SIG-M5 (cell line): ENCODE data around the gene DAPK1.
"Not testable (repeated sequence)": the region's sequence is repeated elsewhere in the genome, so short reads cannot be mapped to it uniquely, and the experiment has no call there.

Experiments used
- DNase-seq: peaks from one replicate; lab custom pipeline; 2025; lab: John Stamatoyannopoulos, UW

The DAPK1 gene

DNA sequence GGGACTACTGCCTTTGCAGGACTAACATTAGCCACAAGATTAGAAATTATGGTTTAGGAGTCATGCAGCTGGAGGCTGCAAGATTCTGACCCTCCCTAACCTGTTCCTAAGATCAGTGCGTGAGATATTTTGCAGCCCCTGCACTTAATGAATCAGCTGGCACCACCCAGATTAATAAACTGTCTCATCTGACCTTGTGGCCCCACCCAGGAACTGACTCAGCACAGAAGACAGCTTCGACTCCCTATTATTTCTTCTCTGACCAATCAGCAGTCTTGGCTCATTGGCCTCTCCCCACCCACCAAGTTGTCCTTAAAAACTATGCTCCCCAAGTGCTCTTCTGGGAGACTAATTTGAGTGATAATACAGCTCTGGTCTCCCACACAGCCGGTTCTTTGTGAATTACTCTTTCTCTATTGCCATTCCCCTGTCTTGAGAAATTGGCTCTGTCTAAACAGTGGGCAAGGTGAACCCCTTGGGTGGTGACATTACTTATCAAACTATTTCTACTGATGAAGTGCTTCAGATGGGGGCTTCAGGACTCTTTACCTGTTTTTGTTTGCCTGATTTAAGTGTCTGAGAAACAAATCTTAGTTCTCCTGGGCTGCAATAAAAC, 245.3 kb downstream of the DAPK1 start:
- DNase-seq, result no peak

DNA sequence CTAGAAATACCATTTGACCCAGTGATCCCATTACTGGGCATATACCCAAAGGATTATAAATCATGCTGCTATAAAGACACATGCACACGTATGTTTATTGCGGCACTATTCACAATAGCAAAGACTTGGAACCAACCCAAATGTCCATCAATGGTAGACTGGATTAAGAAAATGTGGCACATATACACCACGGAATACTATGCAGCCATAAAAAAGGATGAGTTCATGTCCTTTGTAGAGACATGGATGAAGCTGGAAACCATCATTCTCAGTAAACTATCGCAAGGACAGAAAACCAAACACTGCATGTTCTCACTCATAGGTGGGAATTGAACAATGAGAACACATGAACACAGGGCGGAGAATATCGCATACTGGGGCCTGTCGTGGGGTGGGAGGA, 246.6 kb downstream of the DAPK1 start:
- DNase-seq, result not testable (repeated sequence)

DNA sequence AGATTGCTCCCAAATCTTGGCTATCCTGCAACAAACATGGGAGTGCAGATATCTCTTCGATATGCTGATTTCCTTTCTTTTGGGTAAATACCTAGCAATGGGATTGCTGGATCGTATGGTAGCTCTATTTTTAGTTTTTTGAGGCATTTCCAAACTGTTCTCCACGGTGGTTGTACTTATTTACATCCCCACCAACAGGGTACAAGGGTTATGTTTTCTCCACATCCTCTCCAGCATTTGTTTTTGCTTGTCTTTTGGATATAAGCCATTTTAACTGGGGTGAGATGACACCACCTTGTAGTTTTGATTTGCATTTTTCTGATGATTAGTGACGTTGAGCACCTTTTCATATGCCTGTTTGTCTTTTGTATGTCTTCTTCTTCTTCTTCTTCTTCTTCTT, 248.5 kb downstream of the DAPK1 start:
- no peak for DNase-seq

DNA sequence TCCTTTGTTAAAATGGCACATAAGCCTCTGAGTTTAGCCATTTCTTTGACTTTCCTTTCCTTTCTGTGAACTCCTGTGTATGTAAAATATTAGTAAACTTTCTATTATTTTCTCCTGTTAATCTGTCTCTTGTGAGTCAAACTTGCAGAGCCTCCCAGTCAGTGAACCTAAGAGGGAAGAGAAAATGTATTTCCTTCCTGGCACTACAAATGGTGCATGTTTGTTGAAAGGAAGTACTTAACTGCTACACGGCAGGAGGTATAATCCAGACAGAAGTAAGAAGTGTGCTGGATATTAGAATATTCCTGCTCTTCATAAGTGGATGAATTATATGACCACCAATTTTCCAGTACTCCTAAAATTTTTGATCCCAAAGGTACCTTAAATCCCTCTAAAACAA, 251.2 kb downstream of the DAPK1 start:
- no peak for DNase-seq

DNA sequence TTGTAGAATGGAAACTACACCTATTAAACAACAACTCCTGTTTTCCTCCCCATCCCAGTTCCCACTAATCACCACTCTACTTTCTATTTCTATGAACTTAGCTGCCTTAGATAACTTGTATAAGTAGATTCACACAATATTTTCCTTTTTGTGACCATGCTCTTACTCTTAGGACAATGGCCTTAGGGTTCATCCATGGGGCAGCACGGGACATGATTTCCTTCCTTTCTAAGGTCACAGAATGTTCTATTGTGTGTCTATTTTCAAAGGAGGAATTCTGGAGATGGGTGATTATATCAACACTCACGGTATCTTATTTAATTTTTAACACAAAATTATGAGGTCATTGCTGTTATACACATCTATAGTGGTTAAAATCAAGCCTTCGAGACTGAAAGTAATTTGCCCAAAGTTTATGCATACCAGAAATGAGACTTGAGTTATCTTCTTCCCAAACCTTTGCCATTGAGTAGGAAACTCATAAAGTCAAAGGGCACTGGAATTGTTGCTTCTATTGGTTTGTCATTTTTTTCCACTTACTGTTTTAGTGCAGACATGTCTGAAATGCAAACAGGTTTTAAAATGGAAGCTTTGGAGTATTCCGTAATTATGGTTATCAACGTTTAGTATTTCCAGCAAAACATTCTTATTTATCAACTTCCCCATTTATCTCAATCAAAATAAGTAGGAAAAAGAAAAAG, 251.8 kb downstream of the DAPK1 start:
- DNase-seq, result no peak

DNA sequence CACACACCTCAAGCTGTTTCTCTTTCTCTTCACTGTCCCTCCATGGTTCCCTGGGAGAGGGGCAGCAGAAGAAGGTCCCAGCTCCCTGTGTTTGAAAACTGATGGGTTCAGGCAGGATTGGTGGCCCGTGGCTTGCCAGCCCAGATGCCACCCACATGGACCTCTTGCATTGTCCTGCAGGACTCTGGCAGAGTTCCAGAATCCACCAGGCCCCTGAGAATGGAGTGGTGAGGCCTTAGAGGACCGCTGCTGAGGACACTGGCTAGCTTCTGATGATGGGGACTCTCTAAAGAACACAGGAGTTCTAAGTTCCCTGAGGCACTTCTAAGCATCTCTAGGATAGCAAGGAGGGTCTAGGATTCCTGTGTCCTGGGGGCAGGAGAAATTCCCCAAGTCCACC, 253.1 kb downstream of the DAPK1 start:
- DNase-seq, result no peak

DNA sequence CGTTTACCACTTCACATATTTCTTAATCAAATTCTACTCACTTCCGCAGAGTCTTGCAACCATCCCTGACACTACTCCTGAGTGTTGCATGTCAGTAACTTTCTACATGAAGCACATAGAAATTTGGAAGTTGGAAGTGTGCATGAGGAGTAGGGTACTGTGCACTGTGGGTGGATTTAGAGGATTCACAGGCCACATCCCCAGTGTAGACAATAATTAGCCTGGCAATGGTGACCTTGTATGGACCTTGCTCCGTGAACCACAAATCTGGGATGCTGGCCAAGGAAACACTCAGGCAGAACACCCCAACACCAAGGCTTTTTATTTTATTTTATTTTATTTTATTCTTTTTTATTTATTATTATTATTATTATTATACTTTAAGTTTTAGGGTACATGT, 253.8 kb downstream of the DAPK1 start:
- no peak for DNase-seq

DNA sequence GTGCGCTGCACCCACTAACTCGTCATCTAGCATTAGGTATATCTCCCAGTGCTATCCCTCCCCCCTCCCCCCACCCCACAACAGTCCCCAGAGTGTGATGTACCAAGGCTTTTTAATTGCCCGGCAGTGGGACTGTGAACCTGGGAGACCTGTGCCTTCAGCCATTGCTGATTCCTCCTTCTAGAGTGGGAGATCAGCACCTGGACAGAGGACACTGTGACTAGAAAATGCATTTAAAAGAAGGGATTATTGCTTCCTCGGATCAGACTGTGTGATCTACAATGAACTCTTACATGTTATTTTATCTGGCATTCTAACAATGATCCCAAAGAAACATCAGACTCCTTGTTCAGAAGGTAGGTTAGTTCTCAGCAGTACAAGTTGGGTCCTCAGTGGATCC, 254.2 kb downstream of the DAPK1 start:
- DNase-seq, result no peak

DNA sequence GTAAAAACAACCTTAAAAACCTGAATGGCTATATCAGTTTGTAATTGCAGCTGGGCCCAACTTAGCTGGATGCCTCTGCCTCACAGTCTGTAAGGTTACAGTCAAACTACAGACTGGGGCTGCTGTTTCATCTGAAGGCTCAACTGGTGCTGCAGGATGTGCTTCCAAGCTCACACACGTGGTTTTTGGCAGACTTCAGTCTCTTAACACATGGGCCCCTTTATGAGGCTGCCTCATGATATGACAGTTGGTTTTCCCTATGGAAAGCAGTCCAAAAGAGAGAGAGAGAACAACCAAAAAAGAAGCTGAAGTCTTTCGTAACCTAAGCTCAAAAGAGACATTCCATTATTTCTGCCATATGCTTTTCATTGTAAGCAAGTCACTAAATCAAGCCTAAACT, 255.6 kb downstream of the DAPK1 start:
- DNase-seq, result no peak
